ENCODE data around the gene CBLB.

CBLB gene

DNA sequence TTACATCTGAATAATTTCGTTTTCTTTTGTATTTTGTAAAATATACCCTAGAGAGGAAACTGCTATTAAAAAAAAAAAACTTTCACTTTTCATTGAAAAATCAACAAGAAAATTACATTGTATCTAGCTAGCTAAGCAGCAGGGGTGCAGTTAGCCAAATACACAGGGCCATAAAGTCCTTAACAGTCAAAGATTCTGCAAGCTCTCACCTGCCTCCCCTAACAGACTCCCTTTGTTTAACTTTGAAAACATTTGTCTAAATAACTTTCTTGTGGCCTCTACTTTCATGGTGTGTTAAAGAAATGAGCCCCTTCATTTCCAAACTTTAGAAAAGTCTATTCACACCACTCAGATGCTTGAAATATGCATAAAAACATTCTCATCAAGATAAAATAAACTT lies 23.3 kb downstream of the CBLB start:
- no peak for DNase-seq

DNA sequence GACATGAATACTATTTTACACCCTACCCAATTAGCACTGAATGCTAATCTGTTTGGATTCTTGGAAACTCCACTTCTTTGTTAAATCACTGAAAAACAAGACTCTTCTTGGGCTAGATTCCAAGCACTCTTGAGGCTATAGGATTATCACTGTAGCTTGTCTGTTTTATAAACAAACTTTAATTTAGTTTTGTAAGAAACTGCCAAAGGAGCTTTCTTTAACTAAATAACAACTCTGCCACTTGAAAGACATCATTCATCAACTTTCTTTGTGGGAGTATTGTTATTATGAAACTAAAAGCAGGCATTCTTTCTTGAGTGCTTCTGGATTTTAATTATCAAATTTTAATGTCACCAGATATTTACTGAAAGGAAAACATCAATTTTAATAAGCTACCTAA lies 24.1 kb downstream of the CBLB start:
- DNase-seq: no peak

GRCh38 chr3:105843994-105844393 lies 24.8 kb downstream of the CBLB start:
- DNase-seq: no peak

- DNase-seq: no peak
Observed at GRCh38 chr3:105842943-105843342, 25.9 kb downstream of the CBLB start.

DNA sequence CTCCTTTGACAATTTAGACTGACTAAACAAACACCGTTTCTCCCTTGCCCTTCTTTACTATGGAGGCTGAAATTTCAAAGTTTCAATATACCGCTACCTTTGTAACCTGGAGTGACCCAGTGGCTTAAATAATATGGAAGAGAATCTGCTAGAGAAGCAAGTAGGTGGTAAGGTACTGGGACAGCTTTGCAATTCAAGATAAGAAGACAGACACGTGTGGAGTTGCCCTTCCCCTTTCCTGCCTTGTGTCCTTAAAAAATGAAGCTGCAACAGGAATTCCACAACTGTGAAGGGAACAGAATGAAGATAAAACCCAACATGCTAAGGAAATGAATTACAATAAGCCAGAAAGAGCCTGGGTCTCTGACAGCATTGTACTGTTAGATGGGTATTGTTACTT lies 26.4 kb downstream of the CBLB start:
- DNase-seq: no peak

GRCh38 chr3:105837947-105838346 lies 30.9 kb downstream of the CBLB start:
- DNase-seq: no peak

DNA sequence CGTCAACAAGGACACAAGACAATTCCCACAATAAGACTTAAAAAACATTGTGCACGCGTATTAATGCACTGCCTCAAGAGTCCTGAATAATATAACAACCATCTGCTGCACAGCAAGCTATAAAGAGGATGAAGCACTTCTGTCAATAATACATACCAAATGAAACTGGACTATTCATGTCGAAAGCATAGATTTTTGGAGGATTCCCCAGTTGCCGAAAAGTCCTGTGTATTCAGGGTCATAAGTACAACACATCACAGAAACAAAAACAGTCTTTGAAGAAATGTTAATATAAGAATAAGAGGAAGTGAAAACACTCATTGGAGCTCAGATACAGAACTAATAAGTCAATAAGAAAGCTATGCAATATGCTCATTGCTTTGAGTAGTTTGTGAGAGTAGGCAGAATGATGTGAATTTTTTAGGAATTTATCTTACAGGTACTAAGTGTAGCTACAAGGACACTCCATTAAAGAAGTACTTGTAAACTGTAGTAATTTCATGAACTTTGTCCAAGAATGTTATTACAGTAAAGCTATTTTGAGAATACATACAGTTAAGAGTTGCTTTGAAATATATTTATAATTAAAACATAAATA lies 31.6 kb downstream of the CBLB start:
- no peak for DNase-seq

- DNase-seq: peak; percentile 65
Observed at GRCh38 chr3:105836533-105836932, 32.3 kb downstream of the CBLB start.

- no peak for DNase-seq
Observed at GRCh38 chr3:105835606-105836005, 33.2 kb downstream of the CBLB start.

DNA sequence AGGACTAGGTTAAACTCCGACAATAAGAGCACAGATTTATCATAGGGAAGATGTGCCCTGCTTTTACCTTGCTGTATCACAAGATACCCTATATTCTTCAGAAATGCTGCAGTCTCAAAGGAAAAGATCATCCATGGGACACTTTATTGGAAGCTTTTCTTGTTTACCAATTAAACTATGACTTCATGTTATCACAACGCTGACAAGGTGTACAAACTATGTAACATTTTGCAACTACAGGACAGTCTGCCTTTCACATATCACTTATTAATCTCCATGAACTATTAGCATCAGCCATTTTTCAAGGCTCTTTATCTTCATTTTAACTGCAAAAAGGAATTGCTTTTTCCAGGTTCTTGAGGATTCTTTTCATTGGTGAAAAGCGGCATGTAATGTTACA lies 34.0 kb downstream of the CBLB start:
- no peak for DNase-seq

GRCh38 chr3:105832644-105833043 lies 36.2 kb downstream of the CBLB start:
- DNase-seq: no peak

DNA sequence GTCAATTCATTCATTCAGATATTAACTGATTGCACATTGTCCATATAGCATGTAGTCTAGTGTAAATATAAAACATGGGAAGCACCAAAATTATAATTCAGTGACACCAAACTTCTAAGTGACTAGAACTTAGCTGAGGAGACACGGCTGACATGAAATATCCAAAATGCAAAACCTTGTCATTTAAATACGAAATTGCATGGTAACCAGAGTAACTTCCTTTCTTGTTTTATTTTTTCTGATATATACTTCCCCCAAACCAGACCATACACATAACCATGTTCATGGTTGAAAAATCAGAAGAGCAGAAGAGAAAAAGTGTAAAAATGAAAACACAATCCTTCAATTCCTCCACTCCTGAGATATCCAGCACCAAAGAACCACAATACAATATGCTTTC lies 38.0 kb downstream of the CBLB start:
- DNase-seq: no peak

- no peak for DNase-seq
Observed at GRCh38 chr3:105829871-105830622, 38.8 kb downstream of the CBLB start.

DNA sequence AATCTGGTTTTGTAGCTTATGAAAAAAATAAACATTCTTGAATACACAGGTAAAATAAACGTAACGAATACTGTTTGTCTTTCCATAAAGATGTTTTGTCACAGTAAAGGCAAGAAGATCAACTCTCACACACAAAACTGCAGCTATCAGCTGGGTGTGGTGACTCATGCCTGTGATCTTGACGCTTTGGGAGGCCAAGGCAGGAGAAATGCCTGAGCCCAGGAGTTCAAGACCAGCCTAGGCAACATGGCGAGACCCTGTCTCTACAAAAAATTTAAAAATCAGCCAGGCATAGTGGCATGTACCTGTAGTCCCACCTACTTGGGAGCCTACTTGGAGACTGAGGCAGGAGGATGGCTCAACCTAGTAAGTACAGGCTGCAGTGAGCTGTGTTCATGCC lies 39.6 kb downstream of the CBLB start:
- DNase-seq: peak; percentile 10

GRCh38 chr3:105828703-105829102 lies 40.1 kb downstream of the CBLB start:
- no peak for DNase-seq

- DNase-seq: no peak
Observed at GRCh38 chr3:105827959-105828358, 40.9 kb downstream of the CBLB start.

DNA sequence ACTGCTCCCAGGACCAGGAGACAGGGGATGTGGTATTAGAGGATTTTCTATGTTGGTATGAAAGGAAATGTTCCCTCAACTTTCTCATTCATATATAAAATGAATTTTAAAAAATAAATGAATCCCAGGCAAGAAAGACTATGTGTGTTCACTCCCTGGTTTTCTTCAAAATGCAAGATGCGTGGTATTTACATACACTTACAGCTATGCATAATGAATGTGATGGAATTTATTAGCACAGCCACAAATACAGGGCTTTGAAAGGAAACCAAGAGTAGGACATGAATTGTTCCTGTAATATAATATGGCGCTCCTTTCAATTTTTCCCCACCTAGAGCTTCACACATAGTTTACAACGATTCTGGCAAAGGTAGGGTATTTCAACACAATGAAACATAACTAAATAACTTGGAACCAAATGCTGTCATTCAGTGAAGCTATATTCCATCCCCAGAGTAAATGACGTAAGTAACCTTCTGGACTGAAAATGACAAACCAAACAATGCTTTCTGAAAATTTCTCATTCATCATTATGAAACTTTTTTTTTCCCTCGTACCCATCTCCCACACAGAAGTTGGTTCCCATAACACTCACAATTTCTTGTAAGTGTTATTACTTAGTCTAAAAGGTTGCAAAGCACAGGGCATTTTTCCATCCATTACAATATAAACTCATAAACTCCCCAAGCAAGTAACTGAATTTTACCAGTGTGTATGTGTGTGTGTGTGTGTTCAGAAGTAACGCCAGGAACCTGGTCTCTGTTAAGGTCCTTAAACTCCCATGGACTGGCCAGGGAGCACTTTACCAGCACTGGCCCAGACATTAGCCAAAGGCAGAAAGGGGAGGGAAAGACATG lies 41.8 kb downstream of the CBLB start:
- DNase-seq: no peak

GRCh38 chr3:105824129-105824528 lies 44.7 kb downstream of the CBLB start:
- DNase-seq: no peak

- DNase-seq: no peak
Observed at GRCh38 chr3:105823149-105823867, 45.5 kb downstream of the CBLB start.

DNA sequence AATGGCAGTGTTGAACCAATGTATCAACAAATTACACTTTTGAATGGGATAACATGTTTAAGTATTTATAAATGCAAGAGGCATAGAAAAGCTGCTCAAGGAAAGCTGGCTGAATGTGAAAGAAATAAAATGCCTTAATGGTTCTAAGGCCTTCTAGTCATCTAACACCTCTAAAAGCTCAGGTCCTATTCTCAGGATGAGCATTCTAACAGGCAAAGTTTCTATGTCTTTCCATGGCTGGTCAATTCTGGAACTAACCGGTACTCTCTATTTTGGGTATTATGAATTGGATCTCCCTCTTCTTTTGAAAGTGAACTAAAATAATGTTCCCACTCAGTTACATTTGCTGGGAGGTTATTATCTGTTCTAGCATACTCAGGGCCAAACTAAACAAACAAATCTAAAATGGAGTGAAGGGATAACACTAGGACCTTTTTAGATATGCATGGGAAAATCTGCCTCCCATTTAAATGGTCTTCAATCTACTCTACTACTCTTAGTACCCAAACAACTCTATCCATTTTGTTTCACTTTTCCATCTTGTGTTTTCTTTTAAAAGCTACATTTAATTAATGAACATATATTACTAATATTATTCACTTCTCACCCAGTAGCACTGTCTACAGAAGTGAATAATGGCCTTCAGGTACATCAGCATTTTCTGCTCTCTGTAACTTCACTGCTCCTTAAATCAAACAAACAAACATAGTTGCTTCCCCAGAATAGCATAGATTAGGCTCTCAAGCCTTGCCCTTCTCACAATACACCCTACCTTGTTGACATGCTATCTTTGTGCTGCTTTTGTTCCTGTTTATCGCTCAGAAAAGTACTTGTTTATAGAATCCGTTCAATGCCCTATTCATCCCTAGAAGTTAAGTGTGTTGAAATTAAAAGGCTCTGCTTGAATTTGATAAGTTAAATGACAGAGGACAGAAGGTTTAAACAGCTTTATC lies 46.4 kb downstream of the CBLB start:
- no peak for DNase-seq

DNA sequence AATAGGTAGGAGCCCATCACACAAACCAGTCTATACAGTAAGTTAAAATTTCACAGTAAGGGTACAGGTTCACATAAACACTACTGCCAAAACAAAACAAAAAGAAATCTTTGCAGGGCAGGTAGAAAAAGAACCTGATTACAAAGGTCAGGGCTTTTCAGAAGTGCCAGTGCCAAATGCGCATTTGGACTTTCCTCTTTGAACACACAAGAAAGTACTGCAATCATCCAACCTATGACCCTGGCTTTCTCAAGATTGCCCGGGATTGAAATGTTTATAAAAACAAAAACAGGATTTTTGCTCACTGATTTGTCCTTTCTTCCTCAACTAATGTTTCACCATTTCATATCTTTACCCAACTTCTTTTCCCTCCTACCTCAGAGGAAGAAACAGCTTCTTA lies 47.4 kb downstream of the CBLB start:
- DNase-seq: no peak

GRCh38 chr3:105816833-105817232 lies 52.0 kb downstream of the CBLB start:
- no peak for DNase-seq

Measured in stimulated activated naive CD4-positive, alpha-beta T cell treated with Interleukin-2 at 50 U/mL for 16 hours (primary cell).